Heart left ventricle (tissue), 16 donors: ENCODE results near the gene TMX2. TPM values are rescaled to one million over a fixed set of nuclear protein-coding genes. Genes with fewer than 3 reads are reported as not detected.

Experiments used
- ATAC-seq, 4 donors: fragments of 200-7000 bp; cut with Tn5 transposase; one replicate each; pipeline ENCODE4 v1.9.1; 2020 to 2022; ENCODE audit warnings: moderate library complexity in 4 of 4, mild to moderate bottlenecking in 3 of 4, moderate number of reproducible peaks in 1 of 4
- DNase-seq, 5 donors: peaks; one replicate each; pipeline ENCODE4 v3.0.0-alpha.2; 2020
- H3K27ac ChIP-seq, 12 donors: fragments of 200-600 bp; sonication (generic) in 4 of 12; one replicate each; pipeline versions ENCODE4 v1.5.0 to v1.8.0; 2016 to 2022; ENCODE audit warnings: mild to moderate bottlenecking in 2 of 12
- H3K27me3 ChIP-seq, 9 donors: fragments of 200-600 bp; sonication (generic) in 2 of 9; one replicate each; pipeline versions ENCODE4 v1.5.1 to v1.8.0; 2016 to 2022; ENCODE audit warnings: mild to moderate bottlenecking in 3 of 9
- H3K36me3 ChIP-seq, 9 donors: fragments of 200-600 bp; sonication (generic) in 2 of 9; one replicate each; pipeline versions ENCODE4 v1.5.0 to v1.8.0; 2018 to 2022; ENCODE audit warnings: mild to moderate bottlenecking in 2 of 9
- H3K4me1 ChIP-seq, 12 donors: fragments of 200-600 bp; sonication (generic) in 4 of 12; one replicate each; pipeline versions ENCODE4 v1.5.0 to v1.8.0; 2016 to 2022; ENCODE audit warnings: mild to moderate bottlenecking in 3 of 12
- H3K4me3 ChIP-seq, 12 donors: fragments of 200-600 bp; sonication (generic) in 4 of 12; one replicate each; pipeline versions ENCODE4 v1.5.0 to v1.8.0; 2017 to 2022; ENCODE audit warnings: mild to moderate bottlenecking in 9 of 12, moderate library complexity in 4 of 12
- H3K9me3 ChIP-seq, 12 donors: fragments of 200-600 bp; sonication (generic) in 4 of 12; one replicate each; pipeline versions ENCODE4 v1.5.0 to v1.8.0; 2016 to 2022; ENCODE audit warnings: mild to moderate bottlenecking in 1 of 12
- POLR2A ChIP-seq, 2 donors: fragments of 450-650 bp; IDR thresholded peaks; one replicate each; pipeline ENCODE4 v1.6.1; 2017; ENCODE audit warnings: antibody characterized with exemption in 2 of 2, mild to moderate bottlenecking in 2 of 2, moderate library complexity in 2 of 2
- WGBS, 4 donors: extraction: QIAGEN DNeasy Blood & Tissue Kit in 2 of 4; methylation state at CpG; one replicate each; pipeline versions ENCODE4 v1.1.5 to v1.1.7; 2013 to 2018; 5-methylcytosine and 5-hydroxymethylcytosine counted together
- intact Hi-C, 10 donors: fragments of 100-400 bp; cut with DNase I; formaldehyde crosslinking; loops; one replicate each; pipeline versions ENCODE4 v1.11.1 to v1.14.2; 2022
- polyA plus RNA-seq, 2 donors: library from polyadenylated mRNA; stranded (reverse); fragments of 200-250 nt; gene quantifications; one replicate each; pipeline ENCODE4 v1.2.3, GENCODE V29; 2013
- total RNA-seq, 9 donors: library from RNA; depleted of rRNA in 2 of 9; stranded (reverse); fragments of >200 nt in 2 of 9; fragmentation: NEBNext Ultra II Directional in 3 of 9; extraction: Animal tissue kit (Norgen Biotek cat#: 25700) in 3 of 9; gene quantifications; one replicate each; pipeline versions ENCODE4 v1.1.0 to v1.2.4, GENCODE V29; 2016 to 2023
- TF ChIP-seq, protein P1 (sequence below), 12 donors: fragments of 200-600 bp; sonication (generic) in 4 of 12; IDR thresholded peaks; one replicate each; pipeline versions ENCODE4 v1.5.0 to v1.8.0; 2018 to 2022; ENCODE audit warnings: antibody characterized with exemption in 12 of 12, mild to moderate bottlenecking in 5 of 12
- donor health status: ischemic (EF 13 %, LVEDD 7.1; RV severe dilation, severe dysfunction).
- donor health status: healthy with polysubstance abuse.
- donor health status: DM: no; HTN: yes; CAD: no.
- donor health status: DM: no; HTN: no; CAD: no.
- donor health status: ischemic (EF 25% LVEDD 6.9; RV normal size, moderate dysfunction).
- donor health status: ischemic (EF 25% LVEDD 5.7; RV mildly dilated, moderate dysfunction).
- donor health status: healthy.
- donor health status: DM: yes; HTN: yes; CAD: no.
- donor health status: ischemic (EF 35%, LVEDD 5.7; RV mildly dilated, moderate dysfunction).
- donor health status: nonischemic (EF 11% LVEDD 7.7; RV severe dilation, severe dysfunction).
- donor health status: DM: yes; HTN: yes; CAD: no.
- donor health status: PGD.
- donor health status: ischemic (EF 29% LVEDD 5.4; RV normal size, mild dysfunction).
- donor health status: nonischemic (EF 23%, LVEDD 6.1; RV moderate dilation, normal function).

Gene TMX2
- total and polyA plus RNA-seq, 11 donors: 46.7 to 165 (median 65.8) TPM

DNA sequence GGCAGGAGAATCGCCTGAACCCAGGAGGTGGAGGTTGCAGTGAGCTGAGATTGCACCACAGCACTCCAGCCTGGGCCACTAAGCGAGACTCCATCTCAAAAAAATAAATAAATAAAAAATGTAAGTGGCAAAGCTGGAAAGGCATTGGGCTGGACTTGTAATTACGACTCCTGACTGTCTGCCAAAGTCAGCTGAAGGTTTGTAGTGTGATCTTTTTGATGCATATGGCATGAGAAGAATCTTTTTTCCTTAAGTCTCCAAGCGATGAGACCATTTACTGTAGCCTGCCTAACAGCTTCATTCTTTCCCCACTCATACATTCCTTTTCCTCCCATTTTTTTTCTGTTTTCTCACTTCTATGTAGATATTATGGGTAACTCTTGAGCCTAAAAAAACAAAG lies 74.0 kb downstream of the TMX2 start:
- TF ChIP-seq, protein P1, sequence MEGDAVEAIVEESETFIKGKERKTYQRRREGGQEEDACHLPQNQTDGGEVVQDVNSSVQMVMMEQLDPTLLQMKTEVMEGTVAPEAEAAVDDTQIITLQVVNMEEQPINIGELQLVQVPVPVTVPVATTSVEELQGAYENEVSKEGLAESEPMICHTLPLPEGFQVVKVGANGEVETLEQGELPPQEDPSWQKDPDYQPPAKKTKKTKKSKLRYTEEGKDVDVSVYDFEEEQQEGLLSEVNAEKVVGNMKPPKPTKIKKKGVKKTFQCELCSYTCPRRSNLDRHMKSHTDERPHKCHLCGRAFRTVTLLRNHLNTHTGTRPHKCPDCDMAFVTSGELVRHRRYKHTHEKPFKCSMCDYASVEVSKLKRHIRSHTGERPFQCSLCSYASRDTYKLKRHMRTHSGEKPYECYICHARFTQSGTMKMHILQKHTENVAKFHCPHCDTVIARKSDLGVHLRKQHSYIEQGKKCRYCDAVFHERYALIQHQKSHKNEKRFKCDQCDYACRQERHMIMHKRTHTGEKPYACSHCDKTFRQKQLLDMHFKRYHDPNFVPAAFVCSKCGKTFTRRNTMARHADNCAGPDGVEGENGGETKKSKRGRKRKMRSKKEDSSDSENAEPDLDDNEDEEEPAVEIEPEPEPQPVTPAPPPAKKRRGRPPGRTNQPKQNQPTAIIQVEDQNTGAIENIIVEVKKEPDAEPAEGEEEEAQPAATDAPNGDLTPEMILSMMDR (IDR thresholded peaks at IDR 0.05): no peak
- no peak for TF ChIP-seq POLR2A (IDR thresholded peaks at IDR 0.05)
- H3K4me1 ChIP-seq: peaks cover 13 to 94% (median 85%) of the 10 kb centered on the region in 12 donors
- DNase-seq (no peak), ATAC-seq (no peak)
- H3K4me3 ChIP-seq: no peak overlapping the region
- 42 to 48% (median 45%) methylated on average over 4 of the region's 4 CpGs for WGBS, 4 donors
- intact Hi-C loops: no loop called here
- H3K27me3 ChIP-seq: no peaks in the 10 kb centered on the region
- peaks cover 0 to 13% (median 4%) of the 10 kb centered on the region in 9 donors for H3K36me3 ChIP-seq
- H3K9me3 ChIP-seq: no peaks in the 10 kb centered on the region
- peak overlapping the region in 7 of 12 donors; percentile 4 to 51 (median 27) for H3K27ac ChIP-seq

DNA sequence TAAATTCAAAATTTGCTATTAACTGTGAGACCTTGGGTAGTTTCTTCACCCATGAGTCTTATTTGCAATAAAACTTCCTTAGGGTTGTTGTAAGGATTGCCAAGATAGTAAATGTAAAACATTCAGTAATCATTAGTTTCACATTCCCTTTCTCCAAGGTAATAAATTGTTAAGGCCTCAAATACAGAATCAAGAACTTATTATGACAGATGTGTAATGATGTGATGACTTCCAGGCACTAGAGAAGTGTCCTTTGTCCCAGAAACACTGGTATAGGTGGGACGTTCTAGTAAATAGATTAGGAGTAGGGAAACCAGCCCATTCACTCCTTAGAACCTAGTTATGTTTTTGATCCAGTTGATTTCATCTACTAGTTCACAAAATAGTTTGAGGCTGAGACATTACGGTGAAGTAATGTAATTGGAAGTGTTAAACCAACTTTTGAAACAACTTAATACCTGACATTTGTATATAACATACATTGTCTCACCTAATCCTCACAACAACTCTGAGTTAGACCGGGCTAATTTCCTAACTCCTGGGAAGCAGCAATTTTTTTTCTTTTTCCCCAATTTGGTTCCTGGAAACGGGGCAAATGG lies 74.7 kb downstream of the TMX2 start:
- 67 to 75% (median 74%) methylated on average over 4 of the region's 4 CpGs for WGBS, 4 donors
- Histone ChIP-seq H3K36me3 (peaks cover 0 to 19% (median 10%) of the 10 kb centered on the region in 9 donors), H3K4me3 (no peak overlapping the region), H3K27ac (peak overlapping the region in 7 of 12 donors; percentile 4 to 51 (median 27)), H3K9me3 (no peaks in the 10 kb centered on the region), H3K27me3 (no peaks in the 10 kb centered on the region), H3K4me1 (peaks cover 13 to 94% (median 85%) of the 10 kb centered on the region in 12 donors)
- TF ChIP-seq, protein P1 (IDR thresholded peaks at IDR 0.05): no peak
- TF ChIP-seq POLR2A (IDR thresholded peaks at IDR 0.05): no peak
- no peak for DNase-seq
- intact Hi-C loops: no loop called here
- no peak for ATAC-seq

- DNase-seq (peak in 1 of 5 donors; percentile 23), ATAC-seq (peak in 3 of 4 donors; percentile 33 to 49 (median 38))
- H3K27ac ChIP-seq: peak overlapping the region in 5 of 12 donors; percentile 2 to 51 (median 3)
- H3K4me3 ChIP-seq: no peak overlapping the region
- WGBS, 4 donors: 55 to 66% (median 62%) methylated on average over 6 of the region's 6 CpGs
- H3K9me3 ChIP-seq: no peaks in the 10 kb centered on the region
- H3K27me3 ChIP-seq: no peaks in the 10 kb centered on the region
- TF ChIP-seq, protein P1 (IDR thresholded peaks at IDR 0.05): no peak
- no peak for TF ChIP-seq POLR2A (IDR thresholded peaks at IDR 0.05)
- peaks cover 13 to 93% (median 83%) of the 10 kb centered on the region in 12 donors for H3K4me1 ChIP-seq
- intact Hi-C loops: no loop called here
- H3K36me3 ChIP-seq: peaks cover 0 to 24% (median 17%) of the 10 kb centered on the region in 9 donors
These were observed 75.7 kb downstream of the TMX2 start for GRCh38 chr11:57787920-57788702.

DNA sequence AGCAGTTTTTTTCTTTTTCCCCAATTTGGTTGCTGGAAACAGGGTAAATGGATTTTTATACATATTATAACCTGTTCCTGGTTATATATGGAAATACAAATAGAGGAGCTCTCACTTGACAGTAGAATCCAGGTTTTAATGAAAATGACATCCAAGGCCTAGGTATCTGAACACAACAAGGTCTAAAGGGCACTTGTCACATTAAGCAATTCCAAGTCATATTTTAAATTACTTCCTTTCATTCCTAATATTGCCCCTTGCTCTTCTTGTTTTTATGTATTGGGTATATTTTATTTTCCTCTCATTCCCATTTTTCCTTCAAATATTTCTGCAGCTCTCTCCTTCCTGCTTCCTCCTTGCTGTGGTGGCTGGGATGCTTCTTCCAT lies 76.3 kb downstream of the TMX2 start:
- no peak overlapping the region for H3K4me3 ChIP-seq
- ATAC-seq (no peak), DNase-seq (no peak)
- peak overlapping the region in 4 of 12 donors; percentile 1 to 47 (median 9) for H3K27ac ChIP-seq
- TF ChIP-seq POLR2A (IDR thresholded peaks at IDR 0.05): no peak
- H3K36me3 ChIP-seq: peaks cover 0 to 25% (median 17%) of the 10 kb centered on the region in 9 donors
- no peaks in the 10 kb centered on the region for H3K27me3 ChIP-seq
- no peaks in the 10 kb centered on the region for H3K9me3 ChIP-seq
- intact Hi-C loops: no loop called here
- peaks cover 13 to 94% (median 85%) of the 10 kb centered on the region in 12 donors for H3K4me1 ChIP-seq

Other genes with a start within 250 kb of the TMX2 start
- 10 to 100 TPM in 1 of 9 donors, 1 to 10 TPM in 8; 2.7 to 12.3 (median 5.4) TPM for gene SLC43A1, start 196.9 kb upstream of the TMX2 start, total RNA-seq
- gene SLC43A1, start 196.9 kb upstream of the TMX2 start, polyA plus RNA-seq: 1 to 10 TPM; 6.6 TPM
- 10 to 100 TPM; 36.6 to 81.5 (median 46.4) TPM for gene TIMM10, start 181.8 kb upstream of the TMX2 start, total RNA-seq
- 100 to 1,000 TPM in 1 of 2 donors, 10 to 100 TPM in 1; 42.0 to 135 TPM for gene TIMM10, start 181.8 kb upstream of the TMX2 start, polyA plus RNA-seq
- not detected for gene SMTNL1, start 175.0 kb upstream of the TMX2 start, total RNA-seq
- gene SMTNL1, start 175.0 kb upstream of the TMX2 start, polyA plus RNA-seq: not detected
- 100 to 1,000 TPM in 1 of 9 donors, 10 to 100 TPM in 8; 11.2 to 175 (median 14.5) TPM for gene UBE2L6, start 144.9 kb upstream of the TMX2 start, total RNA-seq
- gene UBE2L6, start 144.9 kb upstream of the TMX2 start, polyA plus RNA-seq: 10 to 100 TPM; 10.2 to 16.4 TPM
- 100 to 1,000 TPM in 4 of 9 donors, 10 to 100 TPM in 5; 55.5 to 344 (median 87.0) TPM for gene SERPING1, start 114.9 kb upstream of the TMX2 start, total RNA-seq
- 100 to 1,000 TPM in 1 of 2 donors, 10 to 100 TPM in 1; 80.6 to 121 TPM for gene SERPING1, start 114.9 kb upstream of the TMX2 start, polyA plus RNA-seq
- gene YPEL4, start 62.7 kb upstream of the TMX2 start, total RNA-seq: 1 to 10 TPM in 2 of 9 donors, under 1 TPM in 7; 0.16 to 2.2 (median 0.67) TPM
- gene YPEL4, start 62.7 kb upstream of the TMX2 start, polyA plus RNA-seq: 1 to 10 TPM in 1 of 2 donors, under 1 TPM in 1; 0.28 to 1.2 TPM
- gene CLP1, start 54.8 kb upstream of the TMX2 start, total RNA-seq: 10 to 100 TPM in 2 of 9 donors, 1 to 10 TPM in 7; 5.5 to 11.6 (median 8.2) TPM
- 10 to 100 TPM in 1 of 2 donors, 1 to 10 TPM in 1; 3.0 to 11.9 TPM for gene CLP1, start 54.8 kb upstream of the TMX2 start, polyA plus RNA-seq
- 10 to 100 TPM; 32.5 to 63.6 (median 45.7) TPM for gene ZDHHC5, start 44.5 kb upstream of the TMX2 start, total RNA-seq
- gene ZDHHC5, start 44.5 kb upstream of the TMX2 start, polyA plus RNA-seq: 10 to 100 TPM; 21.9 to 50.3 TPM
- 10 to 100 TPM in 2 of 9 donors, 1 to 10 TPM in 7; 6.0 to 12.4 (median 6.9) TPM for gene MED19, start 378 bp upstream of the TMX2 start, total RNA-seq
- 10 to 100 TPM in 1 of 2 donors, 1 to 10 TPM in 1; 6.1 to 19.8 TPM for gene MED19, start 378 bp upstream of the TMX2 start, polyA plus RNA-seq
- 100 to 1,000 TPM in 1 of 9 donors, 10 to 100 TPM in 8; 56.8 to 134 (median 85.7) TPM for gene SELENOH, start 28.9 kb downstream of the TMX2 start, total RNA-seq
- gene SELENOH, start 28.9 kb downstream of the TMX2 start, polyA plus RNA-seq: 100 to 1,000 TPM in 1 of 2 donors, 10 to 100 TPM in 1; 68.8 to 116 TPM
- gene BTBD18, start 39.2 kb downstream of the TMX2 start, total RNA-seq: not detected
- gene BTBD18, start 39.2 kb downstream of the TMX2 start, polyA plus RNA-seq: under 1 TPM in 1 of 2 donors, not detected in 1; 0.11 TPM
- 100 to 1,000 TPM in 1 of 9 donors, 10 to 100 TPM in 8; 51.4 to 105 (median 60.8) TPM for gene CTNND1, start 49.2 kb downstream of the TMX2 start, total RNA-seq
- gene CTNND1, start 49.2 kb downstream of the TMX2 start, polyA plus RNA-seq: 10 to 100 TPM; 19.7 to 40.3 TPM